ENCODE measurements around the gene EID2B. TPM values are rescaled to one million over a fixed set of nuclear protein-coding genes. Genes with fewer than 3 reads are reported as not detected.

Gene EID2B
- total RNA-seq, 1 experiment from 2014 or later, result 2.2 TPM

DNA sequence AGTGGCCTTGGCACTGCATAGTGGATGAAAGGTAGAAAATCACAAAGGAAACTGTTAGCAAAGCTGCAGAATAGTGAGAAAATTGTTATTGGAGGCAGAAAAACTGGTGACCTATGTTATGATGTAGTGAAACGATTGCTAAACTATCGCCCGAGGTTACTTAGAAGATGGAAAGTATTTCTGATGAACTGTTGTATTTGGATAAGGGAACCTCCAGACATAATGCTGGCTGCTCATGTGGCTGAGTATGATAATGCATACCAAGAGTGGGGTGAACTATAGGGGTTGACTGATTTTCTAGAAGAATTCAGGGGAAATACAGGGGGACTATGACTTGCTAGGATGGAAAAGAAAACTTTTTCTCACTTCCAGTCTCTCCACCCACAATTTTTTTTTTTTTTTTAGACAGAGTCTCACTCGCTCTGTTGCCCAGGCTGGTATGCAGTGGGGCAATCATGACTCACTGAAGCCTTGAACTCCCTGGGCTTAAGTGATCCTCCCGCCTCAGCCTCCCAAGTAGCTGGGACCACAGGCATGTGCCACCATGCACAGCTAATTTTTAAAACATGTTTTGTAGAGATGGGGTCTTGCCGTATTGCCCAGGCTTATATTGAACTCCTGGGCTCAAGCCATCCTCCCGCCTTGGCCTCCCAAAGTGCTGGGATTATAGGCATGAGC is 11.7 kb upstream of the EID2B start:
- H3K4me2 ChIP-seq (ENCODE audit: insufficient read depth, insufficient read length, low read length), result no peak overlapping the region
- no peaks in the 10 kb centered on the region for H3K79me1 ChIP-seq (ENCODE audit: insufficient read depth, low read depth, low read length, poor library complexity, severe bottlenecking)
- no peak overlapping the region for H3K23ac ChIP-seq (ENCODE audit: insufficient read length, low read depth, low read length)
- no peak overlapping the region for H4K5ac ChIP-seq (ENCODE audit: insufficient read length, low read depth, low read length)
- H3K23me2 ChIP-seq (ENCODE audit: insufficient read length, low read depth, low read length, poor library complexity, severe bottlenecking), result no peaks in the 10 kb centered on the region
- no peak overlapping the region for H3K14ac ChIP-seq (ENCODE audit: insufficient read depth, low read length)
- no peak overlapping the region for H3T11ph ChIP-seq (ENCODE audit: low read length)
- Mint-ChIP-seq H3K4me1 (peaks cover 14 to 23% of the 10 kb centered on the region in 2 experiments), H3K27ac (no peak overlapping the region; a peak in 1 of 7 replicates), H3K9me3 (no peaks in the 10 kb centered on the region; a peak in 1 of 5 replicates), H3K4me3 (no peak overlapping the region), H3K27me3 (ENCODE audit: low read depth) (peaks cover 4% of the 10 kb centered on the region), H3K36me3 (ENCODE audit: insufficient read depth in 1 of 3, low read depth in 3 of 3) (no peaks in the 10 kb centered on the region)
- no peak overlapping the region for H3K56ac ChIP-seq (ENCODE audit: insufficient read length, low read depth, low read length)
- H2AK5ac ChIP-seq (ENCODE audit: insufficient read length, low read length), result no peak overlapping the region
- TF ChIP-seq, protein P1, sequence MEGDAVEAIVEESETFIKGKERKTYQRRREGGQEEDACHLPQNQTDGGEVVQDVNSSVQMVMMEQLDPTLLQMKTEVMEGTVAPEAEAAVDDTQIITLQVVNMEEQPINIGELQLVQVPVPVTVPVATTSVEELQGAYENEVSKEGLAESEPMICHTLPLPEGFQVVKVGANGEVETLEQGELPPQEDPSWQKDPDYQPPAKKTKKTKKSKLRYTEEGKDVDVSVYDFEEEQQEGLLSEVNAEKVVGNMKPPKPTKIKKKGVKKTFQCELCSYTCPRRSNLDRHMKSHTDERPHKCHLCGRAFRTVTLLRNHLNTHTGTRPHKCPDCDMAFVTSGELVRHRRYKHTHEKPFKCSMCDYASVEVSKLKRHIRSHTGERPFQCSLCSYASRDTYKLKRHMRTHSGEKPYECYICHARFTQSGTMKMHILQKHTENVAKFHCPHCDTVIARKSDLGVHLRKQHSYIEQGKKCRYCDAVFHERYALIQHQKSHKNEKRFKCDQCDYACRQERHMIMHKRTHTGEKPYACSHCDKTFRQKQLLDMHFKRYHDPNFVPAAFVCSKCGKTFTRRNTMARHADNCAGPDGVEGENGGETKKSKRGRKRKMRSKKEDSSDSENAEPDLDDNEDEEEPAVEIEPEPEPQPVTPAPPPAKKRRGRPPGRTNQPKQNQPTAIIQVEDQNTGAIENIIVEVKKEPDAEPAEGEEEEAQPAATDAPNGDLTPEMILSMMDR (conservative IDR thresholded peaks at IDR 0.05), result no peak
- no peak overlapping the region for H2BK15ac ChIP-seq (ENCODE audit: low read depth, low read length)
- no peak overlapping the region for H3K18ac ChIP-seq (ENCODE audit: insufficient read length, low read depth, low read length)
- no peaks in the 10 kb centered on the region for H3K79me2 ChIP-seq (ENCODE audit: insufficient read depth, low read length)
- no peak overlapping the region for H4K8ac ChIP-seq (replicated peaks; ENCODE audit: insufficient read length, low read depth, low read length)
- no peak overlapping the region for H3K9ac ChIP-seq (ENCODE audit: extremely low read depth, insufficient read length, low read length)
- DNase-seq, result no peak
- H3K4me1 ChIP-seq (ENCODE audit: insufficient read depth, low read length), result peaks cover 3% of the 10 kb centered on the region; the same call in 1 of the 2 replicates
- no peak overlapping the region for H3K27ac ChIP-seq (ENCODE audit: insufficient read length, low read depth, low read length)
- no peak overlapping the region for H2BK20ac ChIP-seq (ENCODE audit: low read depth, low read length, poor library complexity, severe bottlenecking)
- no peak overlapping the region for H2AFZ ChIP-seq (ENCODE audit: low read length)
- H4K20me1 ChIP-seq (ENCODE audit: control insufficient read depth, insufficient read depth, insufficient read length), result no peaks in the 10 kb centered on the region
- H3K4ac ChIP-seq (ENCODE audit: low read depth, low read length), result no peak overlapping the region
- no peak overlapping the region for H2BK120ac ChIP-seq (ENCODE audit: low read depth, low read length, poor library complexity, severe bottlenecking)
- no peak overlapping the region for H2BK12ac ChIP-seq (ENCODE audit: insufficient read length, low read depth, low read length)
- H4K91ac ChIP-seq (ENCODE audit: insufficient read length, low read depth, low read length), result no peak overlapping the region
- WGBS (ENCODE audit: extremely low coverage, insufficient read length, low lambda C conversion rate), result no CpG with 5 or more reads among the region's 7 CpGs
- H2BK5ac ChIP-seq (ENCODE audit: insufficient read length, low read length), result no peak overlapping the region
- H3K27me3 ChIP-seq (ENCODE audit: insufficient read depth, low read length), result no peaks in the 10 kb centered on the region
- H3K9me3 ChIP-seq (ENCODE audit: control insufficient read depth, low read depth, low read length), result no peaks in the 10 kb centered on the region
